Measurements from ENCODE around the gene OR11A1. TPM values are rescaled to one million over a fixed set of nuclear protein-coding genes. Genes with fewer than 3 reads are reported as not detected.
"Not testable (repeated sequence)": the region's sequence is repeated elsewhere in the genome, so short reads cannot be mapped to it uniquely, and the experiment has no call there.

OR11A1 gene
- total and polyA plus RNA-seq, 12 donors = not detected

DNA sequence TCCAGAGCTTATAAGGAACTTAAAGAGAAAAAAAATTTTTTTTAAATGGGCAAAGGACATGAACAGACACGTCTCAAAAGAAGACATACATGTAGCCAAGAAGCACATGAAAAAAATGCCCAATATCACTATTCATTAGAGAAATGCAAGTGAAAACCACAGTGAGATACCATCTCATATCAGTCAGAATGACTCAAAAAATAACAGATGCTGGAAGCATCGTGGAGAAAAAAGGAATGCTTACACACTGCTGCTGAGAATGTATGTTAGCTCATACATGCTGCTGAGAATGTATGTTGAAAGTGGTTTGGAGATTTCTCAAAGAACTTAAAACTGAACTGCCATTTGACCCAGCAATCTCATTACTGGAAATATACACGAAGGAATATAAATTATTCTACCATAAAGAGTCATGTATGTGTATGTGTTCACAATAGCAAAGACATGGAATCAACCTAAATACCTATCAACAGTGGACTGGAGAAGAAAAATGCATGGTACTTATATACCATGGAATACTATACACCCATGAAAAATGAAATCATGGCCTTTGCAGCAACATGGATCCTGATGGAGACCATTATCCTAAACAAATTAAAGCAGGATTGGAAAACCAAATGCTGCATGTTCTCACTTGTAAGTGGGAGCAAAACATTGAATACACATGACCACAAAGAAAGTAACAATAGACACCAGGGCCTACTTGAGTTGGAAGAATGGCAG, 5.2 kb downstream of the OR11A1 start:
- Histone ChIP-seq H3K36me3 (no peaks in the 10 kb centered on the region), H3K4me3 (no peak overlapping the region), H3K9me3 (peaks cover 0 to 4% (median 0%) of the 10 kb centered on the region in 11 donors), H3K4me1 (no peaks in the 10 kb centered on the region), H3K27ac (no peak overlapping the region), H3K27me3 (peaks cover 0 to 26% (median 0%) of the 10 kb centered on the region in 7 donors)
- intact Hi-C loops (cut with DNase I) = no loop called here
- 73 to 77% methylated on average over 3 of the region's 3 CpGs for WGBS, 2 donors
- DNase-seq (no peak), ATAC-seq (no peak)
- TF ChIP-seq, protein P1, sequence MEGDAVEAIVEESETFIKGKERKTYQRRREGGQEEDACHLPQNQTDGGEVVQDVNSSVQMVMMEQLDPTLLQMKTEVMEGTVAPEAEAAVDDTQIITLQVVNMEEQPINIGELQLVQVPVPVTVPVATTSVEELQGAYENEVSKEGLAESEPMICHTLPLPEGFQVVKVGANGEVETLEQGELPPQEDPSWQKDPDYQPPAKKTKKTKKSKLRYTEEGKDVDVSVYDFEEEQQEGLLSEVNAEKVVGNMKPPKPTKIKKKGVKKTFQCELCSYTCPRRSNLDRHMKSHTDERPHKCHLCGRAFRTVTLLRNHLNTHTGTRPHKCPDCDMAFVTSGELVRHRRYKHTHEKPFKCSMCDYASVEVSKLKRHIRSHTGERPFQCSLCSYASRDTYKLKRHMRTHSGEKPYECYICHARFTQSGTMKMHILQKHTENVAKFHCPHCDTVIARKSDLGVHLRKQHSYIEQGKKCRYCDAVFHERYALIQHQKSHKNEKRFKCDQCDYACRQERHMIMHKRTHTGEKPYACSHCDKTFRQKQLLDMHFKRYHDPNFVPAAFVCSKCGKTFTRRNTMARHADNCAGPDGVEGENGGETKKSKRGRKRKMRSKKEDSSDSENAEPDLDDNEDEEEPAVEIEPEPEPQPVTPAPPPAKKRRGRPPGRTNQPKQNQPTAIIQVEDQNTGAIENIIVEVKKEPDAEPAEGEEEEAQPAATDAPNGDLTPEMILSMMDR (IDR thresholded peaks at IDR 0.05) = no peak

GRCh38 chr6:29447670-29448069, 9.2 kb downstream of the OR11A1 start:
- WGBS, 2 donors = 100% methylated on average over 1 of the region's 1 CpG
- DNase-seq = no peak
- no peak overlapping the region for H3K4me3 ChIP-seq
- peaks cover 0 to 4% (median 0%) of the 10 kb centered on the region in 11 donors for H3K9me3 ChIP-seq
- intact Hi-C loops (cut with DNase I) = no loop called here
- ATAC-seq = no peak
- TF ChIP-seq, protein P1 (IDR thresholded peaks at IDR 0.05) = no peak
- peaks cover 0 to 31% (median 0%) of the 10 kb centered on the region in 7 donors for H3K27me3 ChIP-seq
- H3K36me3 ChIP-seq = no peaks in the 10 kb centered on the region
- no peaks in the 10 kb centered on the region for H3K4me1 ChIP-seq
- no peak overlapping the region for H3K27ac ChIP-seq

DNA sequence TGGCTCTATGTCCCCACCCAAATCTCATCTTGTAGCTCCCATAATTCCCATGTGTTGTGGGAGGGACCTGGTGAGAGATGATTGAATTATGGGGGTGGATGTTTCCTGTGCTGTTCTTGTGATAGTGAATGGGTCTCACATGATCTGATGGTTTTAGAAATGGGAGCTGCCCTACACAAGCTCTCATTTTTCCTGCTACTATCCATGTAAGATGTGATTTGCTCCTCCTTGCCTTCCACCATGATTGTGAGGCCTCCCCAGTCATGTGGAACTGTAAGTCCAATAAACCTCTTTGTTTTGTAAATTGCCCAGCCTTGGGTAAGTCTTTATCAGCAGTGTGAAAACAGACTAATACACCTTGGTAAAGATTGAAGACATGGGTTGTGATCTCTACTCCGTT, 12.8 kb downstream of the OR11A1 start:
- H3K9me3 ChIP-seq; DNase-seq; H3K4me1 ChIP-seq; H3K27ac ChIP-seq; H3K36me3 ChIP-seq; ATAC-seq; intact Hi-C loops (cut with DNase I); H3K4me3 ChIP-seq: not testable (repeated sequence)
- peaks cover 0 to 24% (median 0%) of the 10 kb centered on the region in 7 donors for H3K27me3 ChIP-seq
- WGBS, 2 donors = 66 to 78% methylated on average over 1 of the region's 1 CpG

GRCh38 chr6:29442719-29443118, 14.2 kb downstream of the OR11A1 start:
- no peak for ATAC-seq
- H3K4me3 ChIP-seq = no peak overlapping the region
- H3K4me1 ChIP-seq = no peaks in the 10 kb centered on the region
- H3K9me3 ChIP-seq = no peaks in the 10 kb centered on the region
- no peaks in the 10 kb centered on the region for H3K36me3 ChIP-seq
- H3K27ac ChIP-seq = no peak overlapping the region
- H3K27me3 ChIP-seq = peaks cover 0 to 15% (median 0%) of the 10 kb centered on the region in 7 donors
- TF ChIP-seq, protein P1 (IDR thresholded peaks at IDR 0.05) = no peak
- DNase-seq = no peak
- WGBS, 2 donors = 83 to 91% methylated on average over 1 of the region's 1 CpG
- intact Hi-C loops (cut with DNase I) = no loop called here

DNA sequence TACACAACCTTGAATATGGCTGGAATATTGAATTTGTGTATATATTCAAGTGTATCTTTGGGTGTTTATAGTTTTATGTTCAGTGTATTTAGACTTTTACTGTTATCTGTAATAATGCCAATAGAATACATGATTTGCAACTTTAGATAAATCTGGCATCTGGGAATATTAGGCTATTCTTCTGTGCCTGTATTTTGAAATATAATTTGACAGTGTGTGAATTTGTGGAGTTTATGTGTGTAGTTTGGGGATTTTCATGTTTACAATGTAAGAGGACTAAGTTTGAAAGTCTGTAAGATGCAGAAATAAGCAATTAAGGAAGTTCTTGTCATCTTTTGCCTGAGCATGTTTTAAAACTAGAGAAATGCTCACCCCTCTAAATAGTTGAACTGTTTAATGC, 17.9 kb downstream of the OR11A1 start, which contains the start of gene OR10C1:
OR10C1 (plus strand) TSS at position 301 of the 400 bp plus-strand sequence. CDS start 710 bp downstream, outside the sequence.
- intact Hi-C loops (cut with DNase I) = no loop called here
- no peaks in the 10 kb centered on the region for H3K9me3 ChIP-seq
- no peaks in the 10 kb centered on the region for H3K4me1 ChIP-seq
- H3K27ac ChIP-seq = no peak within 1 kb of the TSS
- no peaks in the 10 kb centered on the region for H3K36me3 ChIP-seq
- TF ChIP-seq, protein P1 (IDR thresholded peaks at IDR 0.05) = no peak
- ATAC-seq (no peak), DNase-seq (no peak)
- no peak within 1 kb of the TSS for H3K4me3 ChIP-seq
- peaks cover 0 to 9% (median 0%) of the 10 kb centered on the region in 7 donors for H3K27me3 ChIP-seq

GRCh38 chr6:29436730-29437129, 20.1 kb downstream of the OR11A1 start:
- H3K27ac ChIP-seq; H3K36me3 ChIP-seq; H3K4me1 ChIP-seq; ATAC-seq; intact Hi-C loops (cut with DNase I); DNase-seq; H3K27me3 ChIP-seq; H3K9me3 ChIP-seq; H3K4me3 ChIP-seq: not testable (repeated sequence)
- 66 to 67% methylated on average over 18 of the region's 18 CpGs for WGBS, 2 donors
